ENCODE results near the gene ZNF766. TPM values are rescaled to one million over a fixed set of nuclear protein-coding genes. Genes with fewer than 3 reads are reported as not detected.
"Not testable (repeated sequence)": the region's sequence is repeated elsewhere in the genome, so short reads cannot be mapped to it uniquely, and the experiment has no call there.

The ZNF766 gene
- total and polyA plus RNA-seq, 2 experiments from 2014 or later: 9.5 to 16.8 TPM

DNA sequence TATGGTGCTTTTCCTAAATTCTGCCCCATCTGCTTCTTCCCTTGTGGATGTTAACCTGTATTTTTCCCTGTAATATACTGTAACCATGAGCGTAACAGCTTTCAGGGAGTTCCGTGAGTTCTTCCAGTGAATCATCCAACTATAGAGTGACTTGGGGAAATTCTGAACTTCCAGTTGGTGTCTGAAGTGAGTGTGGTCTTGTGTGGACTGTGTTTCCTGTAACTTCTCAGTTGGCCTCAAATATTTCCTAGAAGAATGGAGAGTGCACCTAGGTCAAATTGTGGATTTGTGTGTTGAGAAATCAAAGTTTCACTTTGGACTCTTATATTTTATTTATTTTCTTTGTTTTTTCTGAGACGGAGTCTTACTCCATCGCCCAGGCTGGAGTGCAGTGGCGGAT, 11.0 kb upstream of the ZNF766 start:
- DNase-seq: no peak
- Histone ChIP-seq H3K27me3 (replicated peaks; ENCODE audit: insufficient read depth) (no peaks in the 10 kb centered on the region), H3K79me2 (ENCODE audit: insufficient read depth) (no peaks in the 10 kb centered on the region), H3F3A (ENCODE audit: insufficient read depth) (no peaks in the 10 kb centered on the region), H2AFZ (no peak overlapping the region), H3K4me1 (ENCODE audit: insufficient read depth) (no peaks in the 10 kb centered on the region), H3K36me3 (ENCODE audit: low read depth) (no peaks in the 10 kb centered on the region), H3K9me3 (ENCODE audit: low read depth) (no peaks in the 10 kb centered on the region), H3K4me3 (no peak overlapping the region), H3K9ac (no peak overlapping the region), H3K9me2 (ENCODE audit: insufficient read depth) (no peaks in the 10 kb centered on the region), H3K27ac (no peak overlapping the region), H4K20me1 (ENCODE audit: insufficient read depth) (no peaks in the 10 kb centered on the region), H3K4me2 (ENCODE audit: unreplicated experiment) (no peak overlapping the region)
- 73 to 78% methylated on average over 5 of the region's 5 CpGs for WGBS, 2 experiments (ENCODE audit: low coverage in 1 of 2, low lambda C conversion rate in 2 of 2, missing lambda C conversion rate in 2 of 2)
- TF ChIP-seq EZH2phosphoT487 (IDR thresholded peaks at IDR 0.05; ENCODE audit: insufficient read depth, low read depth) (no peak), EZH2 (IDR thresholded peaks at IDR 0.05; ENCODE audit: insufficient read depth, poor library complexity, severe bottlenecking) (no peak)
- in situ Hi-C loops (cut with MboI): no loop called here

GRCh38 chr19:52265556-52265955, 3.8 kb upstream of the ZNF766 start:
- H3F3A ChIP-seq (ENCODE audit: insufficient read depth); H3K4me2 ChIP-seq (ENCODE audit: unreplicated experiment); H3K4me1 ChIP-seq (ENCODE audit: insufficient read depth); H3K4me3 ChIP-seq; H2AFZ ChIP-seq; H3K27ac ChIP-seq; H3K36me3 ChIP-seq (ENCODE audit: low read depth); H4K20me1 ChIP-seq (ENCODE audit: insufficient read depth); H3K27me3 ChIP-seq (replicated peaks; ENCODE audit: insufficient read depth); H3K9ac ChIP-seq; H3K79me2 ChIP-seq (ENCODE audit: insufficient read depth); H3K9me2 ChIP-seq (ENCODE audit: insufficient read depth); H3K9me3 ChIP-seq (ENCODE audit: low read depth); in situ Hi-C loops (cut with MboI): not testable (repeated sequence)
- WGBS, 2 experiments (ENCODE audit: low coverage in 1 of 2, low lambda C conversion rate in 2 of 2, missing lambda C conversion rate in 2 of 2): 93 to 96% methylated on average over 6 of the region's 6 CpGs
- peak; percentile 30 for DNase-seq

DNA sequence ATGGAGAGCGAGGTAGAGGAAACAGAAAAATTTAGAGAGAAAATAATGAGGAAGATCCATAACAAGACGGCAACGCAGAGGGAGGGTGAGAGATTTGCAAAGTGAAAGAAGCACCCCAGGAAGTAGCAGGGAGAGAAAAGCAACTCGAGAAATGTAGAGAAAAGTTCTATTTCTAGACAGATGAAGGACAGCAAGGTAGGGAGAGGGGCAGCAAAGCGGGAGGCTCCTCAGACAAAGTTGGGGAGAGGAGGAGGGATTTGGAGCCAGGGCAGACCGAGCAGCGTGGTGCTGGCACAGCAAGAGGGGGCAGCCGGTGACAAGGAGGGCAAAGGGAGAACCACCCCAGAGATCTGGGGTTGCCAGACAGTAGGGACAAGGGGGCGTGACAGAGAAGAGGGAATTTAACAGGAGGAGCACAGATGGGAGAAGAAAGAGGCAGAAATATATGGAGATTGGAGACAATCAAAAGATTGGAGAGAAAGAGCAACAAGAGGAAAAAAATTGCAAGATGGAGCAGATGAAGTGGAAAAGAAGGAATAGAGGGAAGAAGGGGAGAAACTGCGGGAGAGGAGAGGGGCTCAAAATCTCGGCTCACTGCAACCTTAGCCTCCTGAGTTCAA, 989 bp downstream of the ZNF766 start:
- TF ChIP-seq EZH2phosphoT487 (IDR thresholded peaks at IDR 0.05; ENCODE audit: insufficient read depth, low read depth) (no peak), EZH2 (IDR thresholded peaks at IDR 0.05; ENCODE audit: insufficient read depth, poor library complexity, severe bottlenecking) (no peak)
- H3K9me2 ChIP-seq (ENCODE audit: insufficient read depth): no peaks in the 10 kb centered on the region
- H3K9ac ChIP-seq: peak overlapping the region; percentile 100
- peaks cover 56% of the 10 kb centered on the region for H3K79me2 ChIP-seq (ENCODE audit: insufficient read depth)
- H3K9me3 ChIP-seq (ENCODE audit: low read depth): no peaks in the 10 kb centered on the region
- H3F3A ChIP-seq (ENCODE audit: insufficient read depth): peaks cover 8% of the 10 kb centered on the region; the same call in 1 of the 2 replicates
- peaks cover 6% of the 10 kb centered on the region for H3K4me1 ChIP-seq (ENCODE audit: insufficient read depth)
- peak; percentile 64 for DNase-seq
- 0 out of 2 replicates have a peak, but pooled peaks cover 3% of the 10 kb centered on the region for H3K36me3 ChIP-seq (ENCODE audit: low read depth)
- H3K4me3 ChIP-seq: peak overlapping the region; percentile 92
- H3K27ac ChIP-seq: peak overlapping the region; percentile 100
- peak overlapping the region; percentile 91 for H3K4me2 ChIP-seq (ENCODE audit: unreplicated experiment)
- 1 to 2% methylated on average over 11 of the region's 11 CpGs for WGBS, 2 experiments (ENCODE audit: low coverage in 1 of 2, low lambda C conversion rate in 2 of 2, missing lambda C conversion rate in 2 of 2)
- H2AFZ ChIP-seq: peak overlapping the region; percentile 78
- H3K27me3 ChIP-seq (replicated peaks; ENCODE audit: insufficient read depth): no peaks in the 10 kb centered on the region
- no peaks in the 10 kb centered on the region for H4K20me1 ChIP-seq (ENCODE audit: insufficient read depth)
- in situ Hi-C loops (cut with MboI): no loop called here

- H3K9me2 ChIP-seq (ENCODE audit: insufficient read depth): no peaks in the 10 kb centered on the region
- no peak for TF ChIP-seq EZH2phosphoT487 (IDR thresholded peaks at IDR 0.05; ENCODE audit: insufficient read depth, low read depth)
- no peak for TF ChIP-seq EZH2 (IDR thresholded peaks at IDR 0.05; ENCODE audit: insufficient read depth, poor library complexity, severe bottlenecking)
- H2AFZ ChIP-seq: no peak overlapping the region
- no peak overlapping the region for H3K27ac ChIP-seq
- H3K27me3 ChIP-seq (replicated peaks; ENCODE audit: insufficient read depth): no peaks in the 10 kb centered on the region
- no peak overlapping the region for H3K4me2 ChIP-seq (ENCODE audit: unreplicated experiment)
- in situ Hi-C loops (cut with MboI): no loop called here
- H3K4me1 ChIP-seq (ENCODE audit: insufficient read depth): peaks cover 6% of the 10 kb centered on the region
- peaks cover 85% of the 10 kb centered on the region for H3K79me2 ChIP-seq (ENCODE audit: insufficient read depth)
- 0 out of 2 replicates have a peak, but pooled peaks cover 3% of the 10 kb centered on the region for H3K36me3 ChIP-seq (ENCODE audit: low read depth)
- H3K4me3 ChIP-seq: no peak overlapping the region
- H4K20me1 ChIP-seq (ENCODE audit: insufficient read depth): no peaks in the 10 kb centered on the region
- no peaks in the 10 kb centered on the region for H3K9me3 ChIP-seq (ENCODE audit: low read depth)
- no peak for DNase-seq
- no peak overlapping the region for H3K9ac ChIP-seq
- peaks cover 8% of the 10 kb centered on the region; the same call in 1 of the 2 replicates for H3F3A ChIP-seq (ENCODE audit: insufficient read depth)
- 91 to 93% methylated on average over 2 of the region's 2 CpGs for WGBS, 2 experiments (ENCODE audit: low coverage in 1 of 2, low lambda C conversion rate in 2 of 2, missing lambda C conversion rate in 2 of 2)
Measured at GRCh38 chr19:52273301-52273700, 3.9 kb downstream of the ZNF766 start.

All from GM23248 (cell line).